SHP77 (cell line): Measurements from ENCODE around the gene NUDT21.
"Not testable (repeated sequence)": the region's sequence is repeated elsewhere in the genome, so short reads cannot be mapped to it uniquely, and the experiment has no call there.

ENCODE experiments used
- DNase-seq, 2 experiments: peaks; one replicate each; lab custom pipeline; 2025; lab: John Stamatoyannopoulos, UW

The NUDT21 gene

DNA sequence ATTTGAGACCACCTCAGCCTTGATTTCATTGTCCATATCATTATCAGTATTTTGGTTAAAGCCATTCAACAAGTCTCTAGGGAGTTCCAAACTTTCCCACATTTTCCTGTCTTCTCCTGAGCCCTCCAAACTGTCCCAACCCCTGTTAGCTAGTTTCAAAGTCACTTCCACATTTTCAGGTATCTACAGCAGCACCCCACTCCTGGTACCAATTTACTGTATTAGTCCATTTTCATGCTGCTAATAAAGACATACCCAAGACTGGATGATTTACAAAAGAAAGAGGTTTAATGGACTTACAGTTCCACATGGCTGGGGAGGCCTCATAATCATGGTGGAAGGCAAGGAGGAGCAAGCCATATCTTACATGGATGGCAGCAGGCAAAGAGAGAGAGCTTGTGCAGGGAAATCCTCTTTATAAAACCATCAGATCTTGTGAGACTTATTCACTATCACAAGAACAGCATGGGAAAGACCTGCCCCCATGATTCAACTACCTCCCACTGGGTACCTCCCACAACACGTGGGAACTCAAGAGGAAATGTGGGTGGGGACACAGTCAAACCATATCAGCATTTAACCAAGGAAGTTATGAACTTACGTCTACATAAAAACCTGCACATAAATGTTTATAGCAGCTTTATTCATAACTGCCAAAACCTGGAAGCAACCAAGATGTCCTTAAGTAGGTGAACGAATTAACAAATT is 70.2 kb downstream of the NUDT21 start:
- DNase-seq: not testable (repeated sequence)
